ENCODE results near the gene CCDC71. TPM values are rescaled to one million over a fixed set of nuclear protein-coding genes. Genes with fewer than 3 reads are reported as not detected.

CCDC71 gene
- total RNA-seq, 4 donors from 2014 or later: 35.2 to 63.7 (median 58.5) TPM

- intact Hi-C loops (cut with DNase I): no loop called here
- no peak for DNase-seq
- TF ChIP-seq CTCF (IDR thresholded peaks at IDR 0.05): no peak
- no peak for TF ChIP-seq POLR2A (IDR thresholded peaks at IDR 0.05)
- H3K27ac ChIP-seq: no peak overlapping the region
- peaks cover 56 to 71% of the 10 kb centered on the region in 2 donors for H3K36me3 ChIP-seq
- H3K27me3 ChIP-seq: no peaks in the 10 kb centered on the region
- peaks cover 10 to 17% of the 10 kb centered on the region in 2 donors for H3K4me1 ChIP-seq
- 92 to 100% methylated on average over 2 to 7 of the region's 7 CpGs for WGBS, 2 donors
- no peaks in the 10 kb centered on the region for H3K9me3 ChIP-seq
- no peak overlapping the region for H3K4me3 ChIP-seq (replicated peaks in 1 of 3)
These were observed 43.7 kb downstream of the CCDC71 start for GRCh38 chr3:49122451-49122850.

- no peak for TF ChIP-seq POLR2A (IDR thresholded peaks at IDR 0.05)
- TF ChIP-seq CTCF (IDR thresholded peaks at IDR 0.05): no peak
- H3K4me1 ChIP-seq: peaks cover 10 to 17% of the 10 kb centered on the region in 2 donors
- H3K9me3 ChIP-seq: no peaks in the 10 kb centered on the region
- intact Hi-C loops (cut with DNase I): no loop called here
- 94 to 98% methylated on average over 12 of the region's 12 CpGs for WGBS, 2 donors
- no peak for DNase-seq
- no peak overlapping the region for H3K4me3 ChIP-seq (replicated peaks in 1 of 3)
- no peaks in the 10 kb centered on the region for H3K27me3 ChIP-seq
- no peak overlapping the region for H3K27ac ChIP-seq
- H3K36me3 ChIP-seq: peaks cover 56 to 72% of the 10 kb centered on the region in 2 donors
These were observed 44.1 kb downstream of the CCDC71 start for GRCh38 chr3:49122022-49122421.

- 80 to 90% methylated on average over 16 of the region's 17 CpGs for WGBS, 2 donors
- intact Hi-C loops (cut with DNase I): no loop called here
- Histone ChIP-seq H3K27ac (peak overlapping the region; percentile 90 to 95 (median 91)), H3K36me3 (peaks cover 57 to 74% of the 10 kb centered on the region in 2 donors), H3K27me3 (no peaks in the 10 kb centered on the region), H3K4me3 (replicated peaks in 1 of 3) (peak overlapping the region in 1 of 3 donors; percentile 96), H3K9me3 (no peaks in the 10 kb centered on the region), H3K4me1 (peaks cover 10 to 17% of the 10 kb centered on the region in 2 donors)
- no peak for TF ChIP-seq POLR2A (IDR thresholded peaks at IDR 0.05)
- no peak for DNase-seq
These were observed 44.9 kb downstream of the CCDC71 start for GRCh38 chr3:49121132-49121736.

- peaks cover 57 to 74% of the 10 kb centered on the region in 2 donors for H3K36me3 ChIP-seq
- 2% methylated on average over 19 to 27 of the region's 70 CpGs for WGBS, 2 donors
These were observed 45.5 kb downstream of the CCDC71 start, which contains the start of gene USP19 for GRCh38 chr3:49120438-49121131. Gene USP19 (minus strand): TSS chr3:49120823. CDS start chr3:49119145, 1,678 bp downstream.

GRCh38 chr3:49120096-49120437 is 46.1 kb downstream of the CCDC71 start:
- Histone ChIP-seq H3K36me3 (peaks cover 59 to 74% of the 10 kb centered on the region in 2 donors), H3K9me3 (no peaks in the 10 kb centered on the region), H3K27ac (peak overlapping the region; percentile 90 to 95 (median 91)), H3K4me1 (peaks cover 10 to 17% of the 10 kb centered on the region in 2 donors), H3K4me3 (replicated peaks in 1 of 3) (peak overlapping the region; percentile 96 to 97 (median 96)), H3K27me3 (no peaks in the 10 kb centered on the region)
- no peak for DNase-seq
- 0% methylated on average over 3 of the region's 9 CpGs; no CpG with 5 or more reads in 1 of the 2 donors for WGBS, 2 donors
- intact Hi-C loops (cut with DNase I): no loop called here
- no peak for TF ChIP-seq CTCF (IDR thresholded peaks at IDR 0.05)

More at GRCh38 chr3:49120438-49121131, 45.5 kb downstream of the CCDC71 start, which contains the start of gene USP19:
- H3K27me3 ChIP-seq: no peaks in the 10 kb centered on the region
- H3K27ac ChIP-seq: peak within 1 kb of the TSS; percentile 90 to 95 (median 91)
- intact Hi-C loops (cut with DNase I): no loop called here
- peak; percentile 95 for DNase-seq
- H3K4me1 ChIP-seq: peaks cover 10 to 17% of the 10 kb centered on the region in 2 donors
- H3K4me3 ChIP-seq (replicated peaks in 1 of 3): peak within 1 kb of the TSS; percentile 96 to 97 (median 96)
- TF ChIP-seq POLR2A (IDR thresholded peaks at IDR 0.05): peak; percentile 15 to 81
- TF ChIP-seq CTCF (IDR thresholded peaks at IDR 0.05): no peak
- H3K9me3 ChIP-seq: no peaks in the 10 kb centered on the region
